MG63 (cell line): ENCODE data around the gene TRUB2. TPM values are rescaled to one million over a fixed set of nuclear protein-coding genes. Genes with fewer than 3 reads are reported as not detected.
"Not testable (repeated sequence)": the region's sequence is repeated elsewhere in the genome, so short reads cannot be mapped to it uniquely, and the experiment has no call there.

Experiments used
- DNase-seq: peaks from one replicate; pipeline ENCODE4 v3.0.0-alpha.2; 2020
- H3K27me3 ChIP-seq: fragments of 250-450 bp; sonication (Bioruptor Pico); 2 replicates; pipeline ENCODE4 v1.5.1; 2020; ENCODE audit warnings: mild to moderate bottlenecking, moderate library complexity
- H3K36me3 ChIP-seq: fragments of 250-450 bp; sonication (Bioruptor Pico); 2 replicates; pipeline ENCODE4 v1.5.1; 2020; ENCODE audit warnings: mild to moderate bottlenecking, moderate library complexity
- H3K4me3 ChIP-seq: fragments of 250-450 bp; sonication (Bioruptor Pico); 2 replicates; pipeline ENCODE4 v1.5.1; 2020; ENCODE audit warnings: mild to moderate bottlenecking, moderate library complexity
- H3K9me3 ChIP-seq: fragments of 250-450 bp; sonication (Bioruptor Pico); 2 replicates; pipeline ENCODE4 v1.5.1; 2020; ENCODE audit warnings: mild to moderate bottlenecking, moderate library complexity
- total RNA-seq: library from RNA; depleted of rRNA; stranded (reverse); fragments of >200 nt; shearing (Covaris generic); gene quantifications from 2 replicates; pipeline ENCODE4 v1.2.3, GENCODE V29; 2014; ENCODE audit warnings: low replicate concordance

TRUB2 gene
- total RNA-seq, 1 experiment from 2014 or later, result 26.9 TPM

DNA sequence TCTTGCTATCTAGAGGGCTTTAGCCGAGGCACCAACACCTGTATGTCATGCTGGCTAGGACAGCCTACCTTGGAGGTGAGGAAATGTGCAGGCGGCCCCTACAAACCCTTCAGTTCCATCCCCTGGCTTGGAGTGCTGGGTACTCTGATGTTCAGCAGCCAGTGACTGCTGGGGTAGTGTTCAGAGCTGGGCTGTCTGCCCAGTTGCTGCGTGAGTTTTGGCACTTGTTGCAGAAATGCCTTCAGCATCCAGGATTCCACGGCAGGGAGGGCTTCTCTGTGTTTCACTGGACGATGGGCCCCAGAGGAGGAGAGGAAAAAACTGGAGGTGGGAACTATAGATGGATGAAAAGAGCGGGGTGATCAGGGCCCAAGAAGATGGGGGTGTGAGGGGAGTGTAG, 35.8 kb downstream of the TRUB2 start:
- DNase-seq, result peak; percentile 51
- Histone ChIP-seq H3K4me3 (no peak overlapping the region), H3K36me3 (no peaks in the 10 kb centered on the region), H3K9me3 (no peaks in the 10 kb centered on the region), H3K27me3 (no peaks in the 10 kb centered on the region)

DNA sequence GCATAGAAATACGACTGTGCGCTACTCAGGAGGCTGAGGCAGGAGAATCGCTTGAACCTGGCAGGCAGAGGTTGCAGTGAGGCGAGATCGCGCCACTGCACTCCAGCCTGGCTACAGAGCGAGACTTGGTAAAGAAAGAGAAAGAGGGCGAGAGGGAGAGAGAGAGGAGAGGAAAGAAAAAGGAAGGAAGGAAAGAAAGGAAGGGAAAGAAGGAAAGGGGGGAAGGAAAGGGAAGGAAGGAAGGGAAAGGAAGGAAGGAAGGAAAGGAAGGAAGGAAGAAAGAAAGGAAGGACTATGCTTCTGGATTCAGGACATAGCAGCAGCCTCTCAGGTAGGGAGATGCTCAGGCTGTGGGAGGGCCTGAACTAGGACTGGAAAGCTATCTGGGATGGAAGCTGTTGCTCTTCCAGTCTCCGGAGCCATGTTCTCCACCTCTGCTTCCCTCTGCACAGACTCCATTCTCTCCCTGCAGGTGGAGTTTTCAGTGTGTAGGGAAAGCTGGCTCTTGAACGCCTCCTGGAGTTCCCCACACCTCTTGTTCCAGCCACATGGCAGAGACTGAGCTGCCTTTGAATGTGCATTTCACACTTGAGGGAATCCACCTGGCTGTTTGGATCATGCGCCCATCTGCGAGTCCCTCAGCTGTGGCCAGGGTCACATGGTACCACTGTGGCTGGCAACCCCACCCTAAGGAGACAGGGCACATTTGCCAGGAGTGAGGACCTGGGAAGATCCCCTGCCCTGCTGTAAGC, 37.0 kb downstream of the TRUB2 start:
- H3K4me3 ChIP-seq, result no peak overlapping the region

DNA sequence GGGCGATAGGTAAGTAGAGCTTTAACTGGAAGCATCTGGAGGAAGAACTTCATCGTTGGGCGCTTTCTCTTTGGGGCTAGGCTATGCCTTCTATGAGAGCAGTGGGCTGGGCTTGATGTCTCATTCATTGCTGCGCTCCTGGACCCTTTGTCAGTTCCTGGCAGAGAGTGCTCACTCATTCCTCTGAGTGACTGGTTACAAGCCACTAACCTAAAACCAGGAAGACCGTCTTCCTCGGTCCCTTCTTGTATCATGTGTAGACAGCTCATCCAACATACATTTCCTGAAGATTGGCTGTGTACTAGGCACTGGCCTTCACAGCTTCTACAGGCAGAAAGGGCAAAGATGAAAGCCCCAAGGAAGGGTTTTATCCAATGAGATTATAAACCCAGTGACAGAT, 39.7 kb downstream of the TRUB2 start:
- H3K36me3 ChIP-seq, result no peaks in the 10 kb centered on the region
- no peaks in the 10 kb centered on the region for H3K27me3 ChIP-seq
- no peak overlapping the region for H3K4me3 ChIP-seq
- no peaks in the 10 kb centered on the region for H3K9me3 ChIP-seq
- no peak for DNase-seq

More for the DNA sequence above, 37.0 kb downstream of the TRUB2 start:
- H3K9me3 ChIP-seq, result no peaks in the 10 kb centered on the region
- H3K27me3 ChIP-seq, result no peaks in the 10 kb centered on the region
- H3K36me3 ChIP-seq, result no peaks in the 10 kb centered on the region
- no peak for DNase-seq

DNA sequence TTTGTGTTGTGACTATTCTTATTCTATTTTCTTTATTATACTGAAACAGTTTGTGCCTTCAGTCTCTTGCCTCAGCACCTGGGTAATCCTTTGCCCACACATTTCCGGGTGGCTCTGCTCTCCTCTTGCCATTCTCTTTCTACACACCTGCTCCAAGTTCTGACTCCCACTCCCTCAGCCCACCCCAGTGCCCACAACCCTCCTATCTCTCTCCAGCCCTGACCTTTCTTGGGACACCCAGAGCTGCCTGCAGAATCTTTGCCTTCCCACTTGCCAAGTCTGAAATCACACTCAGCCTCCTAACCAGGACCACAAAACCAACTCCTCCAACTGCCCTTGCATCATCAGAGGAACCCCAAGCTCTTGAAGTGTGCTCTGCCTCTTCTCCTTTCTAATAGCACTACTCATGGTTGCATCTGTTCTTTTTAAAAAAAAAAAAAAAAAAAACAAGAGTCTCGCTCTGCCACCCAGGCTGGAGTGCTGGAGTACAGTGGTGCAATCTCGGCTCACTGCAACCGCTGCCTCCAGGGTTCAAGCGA, 42.1 kb downstream of the TRUB2 start:
- Histone ChIP-seq H3K4me3 (no peak overlapping the region), H3K9me3 (no peaks in the 10 kb centered on the region), H3K27me3 (no peaks in the 10 kb centered on the region), H3K36me3 (no peaks in the 10 kb centered on the region)
- DNase-seq, result no peak

DNA sequence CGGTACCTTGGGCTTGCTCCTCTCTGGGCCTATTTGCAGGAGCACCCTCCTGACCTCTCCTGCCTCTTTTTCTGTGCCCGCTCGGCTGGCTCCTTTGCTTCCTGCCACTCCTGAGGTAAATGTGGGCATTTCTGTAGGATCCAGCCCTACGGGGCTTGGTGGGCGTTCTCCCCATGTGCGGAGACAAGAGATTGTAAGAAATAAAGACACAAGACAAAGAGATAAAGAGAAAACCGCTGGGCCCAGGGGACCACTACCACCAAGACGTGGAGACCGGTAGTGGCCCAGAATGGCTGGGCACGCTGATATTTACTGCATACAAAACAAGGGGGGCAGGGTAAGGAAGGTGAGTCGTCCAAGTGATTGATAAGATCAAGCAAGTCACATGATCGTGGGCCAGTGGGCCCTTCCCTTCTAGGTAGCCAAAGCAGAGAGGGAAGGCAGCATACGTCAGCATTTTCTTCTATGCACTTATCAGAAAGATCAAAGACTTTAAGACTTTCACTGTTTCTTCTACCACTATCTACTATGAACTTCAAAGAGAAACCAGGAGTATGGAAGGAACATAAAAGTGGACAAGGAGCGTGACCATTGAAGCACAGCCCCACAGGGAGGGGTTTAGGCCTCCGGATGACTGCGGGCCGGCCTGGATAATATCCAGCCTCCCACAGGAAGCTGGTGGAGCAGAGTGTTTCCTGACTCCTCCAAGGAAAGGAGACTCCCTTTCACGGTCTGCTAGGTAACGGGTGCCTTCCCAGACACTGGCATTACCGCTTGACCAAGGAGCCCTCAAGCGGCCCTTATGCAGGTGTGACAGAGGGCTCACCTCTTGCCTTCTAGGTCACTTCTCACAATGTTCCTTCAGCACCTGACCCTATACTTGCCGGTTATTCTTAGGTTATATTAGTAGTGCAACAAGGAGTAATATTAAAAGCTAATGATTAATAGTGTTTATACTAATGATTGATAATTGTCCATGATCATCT, 42.9 kb downstream of the TRUB2 start:
- not testable (repeated sequence) for H3K36me3 ChIP-seq, DNase-seq, H3K4me3 ChIP-seq, H3K27me3 ChIP-seq, H3K9me3 ChIP-seq

DNA sequence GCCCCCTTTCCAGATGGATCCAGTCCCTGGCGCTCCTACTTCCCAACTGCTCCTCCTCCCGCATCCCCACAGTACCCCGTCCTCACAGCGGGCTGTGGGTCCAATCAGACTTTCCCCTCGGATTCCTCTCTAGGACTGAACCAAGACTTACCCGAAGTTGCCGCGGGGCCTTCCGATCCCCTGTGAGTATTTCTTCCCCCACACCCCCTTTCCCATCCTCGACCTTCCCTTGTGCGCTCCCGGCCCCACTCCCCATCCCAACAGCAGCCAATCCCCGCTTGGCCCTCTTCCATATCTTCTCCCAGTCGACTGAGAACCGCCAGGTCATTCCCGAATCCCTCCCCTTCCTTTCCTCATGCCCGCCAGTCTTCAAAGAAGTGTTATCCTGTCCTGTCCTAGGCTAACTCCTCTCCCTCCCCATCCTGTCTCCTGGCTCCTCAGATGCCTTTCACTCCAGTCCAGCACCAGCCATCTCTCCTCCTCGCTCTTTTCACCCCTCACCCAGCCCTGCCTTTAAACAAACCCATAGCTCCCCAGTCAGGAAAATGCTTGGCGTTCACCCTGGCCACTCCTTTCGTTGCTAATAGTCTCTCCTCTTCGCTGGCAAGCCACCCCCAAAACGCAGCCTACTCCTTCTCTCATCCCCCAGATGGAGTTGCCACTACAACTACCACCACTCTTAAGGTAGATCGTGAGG, 45.5 kb downstream of the TRUB2 start:
- DNase-seq, result peak; percentile 23
- peak overlapping the region; percentile 97 for H3K4me3 ChIP-seq
- peaks cover 22% of the 10 kb centered on the region for H3K36me3 ChIP-seq
- H3K9me3 ChIP-seq, result no peaks in the 10 kb centered on the region
- H3K27me3 ChIP-seq, result no peaks in the 10 kb centered on the region

DNA sequence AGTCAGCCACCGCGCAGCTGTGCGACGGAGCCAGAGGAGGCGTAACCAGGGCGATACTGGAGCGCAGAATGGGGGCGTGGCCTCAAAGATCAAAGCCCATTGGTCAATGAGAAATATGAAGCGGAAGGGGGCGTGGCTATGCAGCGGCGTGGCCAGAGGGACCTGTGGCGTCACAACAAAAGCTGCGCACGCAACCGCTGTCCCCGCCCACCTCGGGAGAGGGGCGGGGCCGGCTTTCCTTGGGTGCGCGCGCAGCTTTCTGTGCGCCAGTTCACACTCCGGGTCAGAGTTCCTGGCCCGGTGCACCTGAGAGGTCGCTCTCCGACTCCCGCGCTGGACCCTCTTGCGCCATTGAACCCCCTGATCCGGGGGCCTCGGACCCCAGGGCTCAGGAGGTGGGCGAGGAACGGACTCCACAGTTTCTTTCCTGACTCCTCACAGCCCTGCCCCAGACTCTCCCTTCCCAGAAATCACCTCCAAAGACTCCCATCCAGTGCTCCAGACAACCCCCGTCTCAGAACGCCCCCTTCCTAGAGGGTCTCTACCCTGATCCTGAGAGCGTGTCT, 46.2 kb downstream of the TRUB2 start, which contains the start of gene SWI5:
Gene SWI5, plus strand, starts transcription at position 269 of the 566 bp plus-strand sequence.
- no peaks in the 10 kb centered on the region for H3K9me3 ChIP-seq
- no peaks in the 10 kb centered on the region for H3K27me3 ChIP-seq
- DNase-seq, result peak; percentile 97
- H3K4me3 ChIP-seq, result peak within 1 kb of the TSS; percentile 97
- H3K36me3 ChIP-seq, result peaks cover 29% of the 10 kb centered on the region

DNA sequence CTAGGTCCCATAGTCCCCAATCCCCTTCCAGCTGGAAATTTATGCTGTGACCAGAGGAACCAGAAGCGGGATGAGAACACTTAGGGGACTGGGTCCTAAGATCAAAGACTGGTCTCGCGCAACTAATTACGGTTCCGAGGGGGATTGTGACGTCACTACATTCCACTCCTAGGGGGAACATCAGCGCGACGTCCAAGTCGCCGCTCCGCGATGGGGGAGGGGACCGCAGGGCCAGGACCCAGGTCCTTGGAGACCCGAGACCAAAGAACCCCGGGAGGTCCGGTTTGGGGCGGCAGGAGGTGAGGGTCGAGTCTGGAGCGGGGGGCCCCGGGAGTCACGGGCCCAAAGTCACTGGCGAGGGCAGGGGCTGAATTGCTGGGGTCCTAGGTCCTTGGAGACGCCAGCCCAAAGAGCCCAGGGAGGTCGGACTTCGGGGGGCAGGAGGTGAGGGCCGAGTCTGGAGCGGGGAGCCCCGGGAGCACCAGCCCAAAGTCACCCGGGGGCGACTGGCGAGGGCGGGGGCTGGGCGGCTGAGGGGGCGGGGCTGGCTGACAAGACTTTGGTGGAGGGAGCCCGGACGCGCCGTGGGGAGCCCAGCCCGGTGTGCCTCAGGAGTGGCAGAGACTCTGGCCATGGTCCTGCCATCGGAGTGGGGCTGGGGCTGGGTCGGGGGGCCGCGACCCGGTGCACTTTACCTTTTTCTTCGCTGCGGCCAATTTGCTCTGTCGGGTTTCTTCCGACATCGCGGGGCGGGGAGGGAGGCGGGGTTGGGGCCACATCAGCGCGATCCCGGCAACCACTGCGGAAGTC, 46.8 kb downstream of the TRUB2 start, which contains the start of gene GOLGA2:
Gene GOLGA2, minus strand, starts transcription at position 810 of the 810 bp plus-strand sequence. Its CDS starts 31 bp downstream, at position 779.
- no peaks in the 10 kb centered on the region for H3K27me3 ChIP-seq
- DNase-seq, result peak; percentile 19
- H3K4me3 ChIP-seq, result peak within 1 kb of the TSS; percentile 97
- peaks cover 33% of the 10 kb centered on the region for H3K36me3 ChIP-seq
- H3K9me3 ChIP-seq, result no peaks in the 10 kb centered on the region

DNA sequence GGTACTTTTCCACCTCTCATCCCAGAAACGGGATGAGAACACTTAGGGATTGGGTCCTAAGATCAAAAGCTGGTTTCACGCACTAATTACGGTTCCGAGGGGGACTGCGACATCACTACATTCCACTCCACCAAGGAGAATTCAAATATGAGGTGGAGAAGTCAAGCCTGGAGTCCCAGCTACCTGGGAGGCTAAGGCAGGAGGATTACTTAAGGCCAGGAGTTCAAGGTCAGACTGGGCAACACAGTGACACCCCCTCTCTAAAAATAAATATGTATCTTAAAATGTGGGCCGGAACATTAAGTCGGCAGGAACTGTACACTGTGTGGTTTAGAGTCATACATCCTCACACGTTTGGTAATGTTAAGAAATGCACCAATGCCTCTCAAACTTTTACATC, 48.0 kb downstream of the TRUB2 start:
- Histone ChIP-seq H3K9me3 (no peaks in the 10 kb centered on the region), H3K4me3 (peak overlapping the region; percentile 97), H3K27me3 (no peaks in the 10 kb centered on the region), H3K36me3 (peaks cover 33% of the 10 kb centered on the region)
- DNase-seq, result no peak

DNA sequence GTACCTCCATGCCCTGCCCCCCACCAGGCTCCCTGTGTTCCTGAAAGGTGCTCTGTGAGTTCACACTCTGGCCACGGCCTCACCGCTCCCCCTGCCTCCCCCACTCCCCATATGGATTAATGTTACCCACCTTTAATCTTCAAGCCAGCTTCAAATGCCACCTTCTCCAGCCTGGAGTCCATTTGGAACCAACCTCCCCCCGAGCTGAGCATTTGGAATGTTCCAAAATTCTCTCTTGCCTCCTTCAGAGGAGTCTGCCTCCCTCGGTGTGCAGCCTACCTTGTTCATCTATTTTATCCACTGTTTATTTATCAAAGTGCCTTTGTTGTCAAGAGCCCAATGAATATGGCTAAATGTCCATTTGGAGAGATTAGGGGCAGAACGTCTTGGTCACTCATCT, 50.7 kb downstream of the TRUB2 start:
- H3K9me3 ChIP-seq, result no peaks in the 10 kb centered on the region
- no peak overlapping the region for H3K4me3 ChIP-seq
- no peaks in the 10 kb centered on the region for H3K27me3 ChIP-seq
- peaks cover 48% of the 10 kb centered on the region for H3K36me3 ChIP-seq
- DNase-seq, result no peak

DNA sequence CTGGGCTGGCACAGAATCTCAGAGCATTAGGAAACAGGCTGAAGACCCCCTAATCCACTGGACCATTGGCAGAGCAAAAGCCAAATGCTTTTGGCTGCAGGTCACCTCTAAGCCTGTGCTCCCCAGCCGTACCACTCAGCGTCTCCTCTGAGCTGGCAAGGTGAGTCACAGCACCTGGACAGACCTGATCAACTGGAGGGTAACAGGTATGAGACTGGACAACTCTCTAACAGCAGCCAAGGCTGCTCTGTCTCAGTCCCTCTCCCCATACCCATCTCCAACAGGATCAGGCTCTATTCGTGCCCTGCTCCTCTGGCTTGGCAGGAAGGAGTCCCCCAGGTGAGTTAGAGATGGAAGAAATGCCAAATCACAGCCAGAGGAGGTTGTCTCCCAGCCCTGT, 51.1 kb downstream of the TRUB2 start:
- Histone ChIP-seq H3K27me3 (no peaks in the 10 kb centered on the region), H3K4me3 (no peak overlapping the region), H3K36me3 (peaks cover 51% of the 10 kb centered on the region), H3K9me3 (no peaks in the 10 kb centered on the region)
- no peak for DNase-seq

DNA sequence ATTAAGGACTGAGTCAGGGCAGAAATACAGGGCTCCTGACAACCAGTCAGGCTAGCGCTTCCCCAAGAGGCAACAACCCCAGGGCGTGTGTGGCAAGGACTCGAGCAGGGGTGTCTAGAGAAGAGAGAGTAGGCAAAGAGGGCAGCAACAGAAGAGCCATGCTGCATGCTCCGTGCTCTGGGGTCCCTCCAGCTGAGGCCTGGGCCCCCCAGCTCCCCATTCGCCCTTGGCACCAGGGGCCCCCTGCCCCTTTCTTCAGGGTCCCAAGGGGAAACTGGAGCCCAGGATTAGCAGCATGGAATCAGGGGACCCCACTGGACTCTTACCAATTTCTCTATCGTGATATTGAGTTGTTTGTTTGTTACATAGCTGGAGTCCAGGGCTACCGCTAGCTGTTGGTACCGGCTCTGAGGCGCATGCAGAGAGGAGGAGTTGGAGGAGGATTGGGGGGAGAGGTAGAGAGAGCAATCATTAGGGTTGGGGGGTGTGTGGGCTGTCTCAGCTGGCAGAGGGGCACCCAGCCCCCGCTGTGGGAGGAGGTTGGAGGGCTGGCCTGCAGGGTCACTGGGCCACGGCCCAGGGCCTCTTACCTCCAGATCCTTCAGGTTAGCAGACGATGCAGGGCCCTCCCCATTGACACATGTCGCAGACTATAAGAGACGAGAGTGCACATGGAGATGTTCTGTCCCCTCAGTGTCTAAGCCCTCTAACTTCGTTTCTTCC, 55.2 kb downstream of the TRUB2 start:
- no peak overlapping the region for H3K4me3 ChIP-seq
- peaks cover 54% of the 10 kb centered on the region for H3K36me3 ChIP-seq
- H3K27me3 ChIP-seq, result no peaks in the 10 kb centered on the region
- H3K9me3 ChIP-seq, result no peaks in the 10 kb centered on the region
- DNase-seq, result no peak

DNA sequence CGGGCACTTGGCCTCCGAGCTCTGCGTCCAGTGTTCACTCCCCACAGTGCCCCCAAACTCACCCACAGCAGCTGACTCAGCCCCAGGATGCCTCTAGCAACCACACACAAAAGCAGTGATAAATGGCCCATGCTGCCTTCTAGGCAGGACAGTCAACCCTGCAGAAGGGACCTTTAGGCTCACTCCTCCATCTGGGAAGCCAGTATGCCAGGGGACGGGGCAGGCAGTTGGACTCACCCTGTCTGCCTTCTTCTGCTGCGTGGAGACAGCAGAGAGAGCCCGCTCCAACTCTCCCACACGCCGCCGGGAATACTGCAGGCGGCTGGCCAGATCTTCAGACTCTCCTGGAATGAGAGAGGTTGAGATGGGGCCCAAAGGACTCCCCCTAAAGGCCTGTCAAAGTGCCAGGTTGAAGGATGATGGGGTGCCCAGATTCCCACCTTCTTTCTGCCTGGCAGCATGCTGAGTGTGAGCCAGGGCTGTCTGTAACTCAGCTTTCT, 56.8 kb downstream of the TRUB2 start:
- no peaks in the 10 kb centered on the region for H3K9me3 ChIP-seq
- H3K36me3 ChIP-seq, result peaks cover 55% of the 10 kb centered on the region
- H3K27me3 ChIP-seq, result no peaks in the 10 kb centered on the region
- no peak for DNase-seq
- no peak overlapping the region for H3K4me3 ChIP-seq

DNA sequence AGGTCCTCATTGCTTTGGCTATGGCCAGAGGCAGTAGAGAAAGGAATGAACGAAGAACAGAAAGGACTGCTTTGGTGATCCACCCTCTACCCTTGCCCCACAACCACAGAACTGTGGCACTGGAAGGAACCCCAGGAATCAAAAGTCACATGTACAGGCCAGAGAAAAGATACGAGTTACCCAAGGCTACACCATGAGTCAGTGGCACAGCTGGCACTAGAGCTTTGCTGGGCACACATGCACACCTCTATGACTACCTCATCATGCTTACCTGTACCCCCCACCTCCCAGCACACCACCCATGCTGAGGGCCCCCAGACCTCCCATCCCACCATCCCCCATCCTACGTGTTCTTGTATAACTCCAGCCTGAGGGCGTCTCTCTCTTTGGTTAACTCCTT, 59.6 kb downstream of the TRUB2 start:
- no peak overlapping the region for H3K4me3 ChIP-seq
- peaks cover 64% of the 10 kb centered on the region for H3K36me3 ChIP-seq
- no peaks in the 10 kb centered on the region for H3K9me3 ChIP-seq
- no peaks in the 10 kb centered on the region for H3K27me3 ChIP-seq
- no peak for DNase-seq

DNA sequence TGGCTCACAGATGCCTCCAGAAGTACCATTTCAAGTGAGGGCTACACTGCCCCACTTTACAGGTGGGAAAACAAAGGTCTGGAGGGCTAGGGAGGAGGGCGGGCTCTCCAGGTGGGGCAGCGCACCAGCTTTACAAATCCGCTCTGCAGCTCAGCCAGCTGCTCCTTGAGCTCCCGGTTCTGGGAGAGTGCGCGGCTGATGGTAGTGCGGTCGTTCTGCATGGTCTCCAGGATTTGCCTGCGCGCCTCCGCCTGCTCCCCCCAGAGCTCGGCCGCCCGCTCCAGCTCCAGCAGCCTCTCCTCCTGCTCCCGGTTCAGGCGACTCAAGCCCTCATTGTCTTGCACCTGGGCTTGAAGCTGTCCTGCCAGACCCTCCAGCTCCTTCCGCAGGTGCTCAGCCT, 61.9 kb downstream of the TRUB2 start:
- Histone ChIP-seq H3K27me3 (no peaks in the 10 kb centered on the region), H3K4me3 (no peak overlapping the region), H3K9me3 (no peaks in the 10 kb centered on the region), H3K36me3 (peaks cover 57% of the 10 kb centered on the region)
- no peak for DNase-seq
